Lower leg skin (tissue), 4 donors: Measurements from ENCODE around the gene SAPCD2. TPM values are rescaled to one million over a fixed set of nuclear protein-coding genes. Genes with fewer than 3 reads are reported as not detected.

Source experiments
- DNase-seq, 2 donors: peaks; one replicate each; pipeline ENCODE4 v3.0.0-alpha.2; 2019; ENCODE audit warnings: low spot score in 2 of 2
- H3K4me3 ChIP-seq: fragments of 200-600 bp; sonication (generic); 2 replicates; pipeline ENCODE4 v1.5.1; 2017; ENCODE audit warnings: mild to moderate bottlenecking, low read depth; ENCODE audit not compliant: poor library complexity, severe bottlenecking
- CTCF ChIP-seq, 3 donors: fragments of 450-650 bp; IDR thresholded peaks; one replicate each; pipeline ENCODE4 v1.5.1; 2016; ENCODE audit warnings: antibody characterized with exemption in 3 of 3, mild to moderate bottlenecking in 3 of 3, moderate library complexity in 2 of 3
- POLR2A ChIP-seq, 2 donors: fragments of 450-650 bp; IDR thresholded peaks; one replicate each; pipeline ENCODE4 v1.6.1; 2016 to 2017; ENCODE audit warnings: antibody characterized with exemption in 2 of 2, mild to moderate bottlenecking in 1 of 2, moderate library complexity in 1 of 2
- whole genome bisulfite sequencing, 2 donors: methylation state at CpG; one replicate each; pipeline ENCODE4 v1.1.5; 2018; 5-methylcytosine and 5-hydroxymethylcytosine counted together
- intact Hi-C: fragments of 100-400 bp; cut with DNase I; formaldehyde crosslinking; loops from one replicate; pipeline ENCODE4 v1.15.0; 2023; ENCODE audit warnings: low total_unique reads
- total RNA-seq, 4 donors: library from RNA; depleted of rRNA; stranded (reverse); fragments of >200 nt; gene quantifications; one replicate each; pipeline ENCODE4 v1.1.0, GENCODE V29; 2016

SAPCD2 gene
- total RNA-seq, 4 donors from 2014 or later = 5.7 to 25.6 (median 13.7) TPM

GRCh38 chr9:137103206-137103999 is 33.0 kb upstream of the SAPCD2 start:
- H3K4me3 ChIP-seq = no peak overlapping the region
- 92 to 94% methylated on average over 37 of the region's 37 CpGs for WGBS, 2 donors
- DNase-seq = no peak
- intact Hi-C loops = no loop called here
- no peak for TF ChIP-seq POLR2A (IDR thresholded peaks at IDR 0.05)
- TF ChIP-seq CTCF (IDR thresholded peaks at IDR 0.05) = no peak

GRCh38 chr9:137099231-137099630 is 28.9 kb upstream of the SAPCD2 start:
- no peak for DNase-seq
- H3K4me3 ChIP-seq = no peak overlapping the region
- no peak for TF ChIP-seq CTCF (IDR thresholded peaks at IDR 0.05)
- no peak for TF ChIP-seq POLR2A (IDR thresholded peaks at IDR 0.05)
- 89 to 93% methylated on average over 10 to 14 of the region's 14 CpGs for WGBS, 2 donors
- intact Hi-C loops = no loop called here

- DNase-seq = no peak
Observed at GRCh38 chr9:137097761-137098462, 27.6 kb upstream of the SAPCD2 start.

GRCh38 chr9:137096785-137097546 is 26.6 kb upstream of the SAPCD2 start:
- intact Hi-C loops = no loop called here
- no peak for DNase-seq
- 92 to 96% methylated on average over 31 of the region's 31 CpGs for WGBS, 2 donors
- TF ChIP-seq POLR2A (IDR thresholded peaks at IDR 0.05) = no peak
- no peak overlapping the region for H3K4me3 ChIP-seq

More at GRCh38 chr9:137097761-137098462, 27.6 kb upstream of the SAPCD2 start:
- WGBS, 2 donors = 91 to 92% methylated on average over 18 to 20 of the region's 20 CpGs
- intact Hi-C loops = no loop called here
- TF ChIP-seq POLR2A (IDR thresholded peaks at IDR 0.05) = no peak
- no peak for TF ChIP-seq CTCF (IDR thresholded peaks at IDR 0.05)
- H3K4me3 ChIP-seq = no peak overlapping the region

- WGBS, 2 donors = 74 to 81% methylated on average over 30 of the region's 30 CpGs
- H3K4me3 ChIP-seq = no peak overlapping the region
- TF ChIP-seq CTCF (IDR thresholded peaks at IDR 0.05) (no peak), POLR2A (IDR thresholded peaks at IDR 0.05) (no peak)
- DNase-seq = no peak
- intact Hi-C loops = no loop called here
Observed at GRCh38 chr9:137095664-137096517, 25.5 kb upstream of the SAPCD2 start.
